ENCODE measurements around the gene CUTA. TPM values are rescaled to one million over a fixed set of nuclear protein-coding genes. Genes with fewer than 3 reads are reported as not detected.

CUTA gene
- total and polyA plus RNA-seq, 2 of the 13 experiments (the other 11 are each of a cell fraction or from before 2014, with no cell fraction given): 170 to 180 TPM

DNA sequence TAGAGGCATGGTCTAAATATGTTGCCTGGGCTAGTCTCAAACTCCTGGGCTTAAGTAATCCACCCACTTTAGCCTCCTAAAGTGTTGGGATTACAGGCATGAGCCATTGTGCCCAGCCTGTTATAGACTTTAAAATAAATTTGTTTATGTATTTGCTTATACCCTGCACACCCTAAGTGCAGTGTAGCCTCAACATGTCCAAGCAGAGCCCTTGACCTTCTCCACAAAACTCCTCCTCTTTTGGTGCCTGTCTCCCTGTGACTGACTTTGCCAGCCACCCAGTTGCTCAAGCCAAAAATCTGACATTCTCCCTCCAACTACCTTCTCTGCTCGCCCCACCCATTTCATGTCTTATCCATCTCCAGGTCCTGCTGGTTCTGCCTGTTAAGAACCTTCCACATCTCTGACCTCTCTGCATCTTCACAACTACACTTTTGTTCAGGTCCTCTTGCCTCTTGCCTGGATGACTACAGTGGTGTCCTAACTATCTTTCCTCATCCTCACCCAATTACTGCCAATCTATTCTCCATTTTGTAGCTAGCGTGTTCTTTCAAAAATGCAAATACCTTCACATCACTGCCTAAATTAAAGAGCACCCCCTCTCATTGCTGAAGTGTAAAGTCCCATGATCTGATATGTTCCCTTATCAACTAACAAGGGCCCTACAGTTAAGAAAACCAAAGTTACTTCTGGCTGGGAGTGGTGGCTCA, 37.5 kb downstream of the CUTA start:
- H3K4me2 ChIP-seq (ENCODE audit: low read depth, low read length): no peak overlapping the region
- no peak for FAIRE-seq
- CTCF ChIA-PET (ENCODE audit: low intra/inter-chr PET ratio, low total read pairs): no interaction called here
- no peak for TF ChIP-seq RCOR2 (CRISPR knock-in tag; IDR thresholded peaks at IDR 0.05)
- TF ChIP-seq, protein P1, sequence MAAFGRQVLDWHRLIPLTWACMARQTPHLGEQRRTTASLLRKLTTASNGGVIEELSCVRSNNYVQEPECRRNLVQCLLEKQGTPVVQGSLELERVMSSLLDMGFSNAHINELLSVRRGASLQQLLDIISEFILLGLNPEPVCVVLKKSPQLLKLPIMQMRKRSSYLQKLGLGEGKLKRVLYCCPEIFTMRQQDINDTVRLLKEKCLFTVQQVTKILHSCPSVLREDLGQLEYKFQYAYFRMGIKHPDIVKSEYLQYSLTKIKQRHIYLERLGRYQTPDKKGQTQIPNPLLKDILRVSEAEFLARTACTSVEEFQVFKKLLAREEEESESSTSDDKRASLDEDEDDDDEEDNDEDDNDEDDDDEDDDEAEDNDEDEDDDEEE (CRISPR knock-in tag; IDR thresholded peaks at IDR 0.05): no peak
- TF ChIP-seq, protein P2, sequence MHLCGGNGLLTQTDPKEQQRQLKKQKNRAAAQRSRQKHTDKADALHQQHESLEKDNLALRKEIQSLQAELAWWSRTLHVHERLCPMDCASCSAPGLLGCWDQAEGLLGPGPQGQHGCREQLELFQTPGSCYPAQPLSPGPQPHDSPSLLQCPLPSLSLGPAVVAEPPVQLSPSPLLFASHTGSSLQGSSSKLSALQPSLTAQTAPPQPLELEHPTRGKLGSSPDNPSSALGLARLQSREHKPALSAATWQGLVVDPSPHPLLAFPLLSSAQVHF (CRISPR knock-in tag; IDR thresholded peaks at IDR 0.05): no peak
- no peak for TF ChIP-seq ZNF772 (CRISPR knock-in tag; IDR thresholded peaks at IDR 0.05)
- TF ChIP-seq KDM4B (CRISPR knock-in tag; IDR thresholded peaks at IDR 0.05): no peak
- TF ChIP-seq, protein P3, sequence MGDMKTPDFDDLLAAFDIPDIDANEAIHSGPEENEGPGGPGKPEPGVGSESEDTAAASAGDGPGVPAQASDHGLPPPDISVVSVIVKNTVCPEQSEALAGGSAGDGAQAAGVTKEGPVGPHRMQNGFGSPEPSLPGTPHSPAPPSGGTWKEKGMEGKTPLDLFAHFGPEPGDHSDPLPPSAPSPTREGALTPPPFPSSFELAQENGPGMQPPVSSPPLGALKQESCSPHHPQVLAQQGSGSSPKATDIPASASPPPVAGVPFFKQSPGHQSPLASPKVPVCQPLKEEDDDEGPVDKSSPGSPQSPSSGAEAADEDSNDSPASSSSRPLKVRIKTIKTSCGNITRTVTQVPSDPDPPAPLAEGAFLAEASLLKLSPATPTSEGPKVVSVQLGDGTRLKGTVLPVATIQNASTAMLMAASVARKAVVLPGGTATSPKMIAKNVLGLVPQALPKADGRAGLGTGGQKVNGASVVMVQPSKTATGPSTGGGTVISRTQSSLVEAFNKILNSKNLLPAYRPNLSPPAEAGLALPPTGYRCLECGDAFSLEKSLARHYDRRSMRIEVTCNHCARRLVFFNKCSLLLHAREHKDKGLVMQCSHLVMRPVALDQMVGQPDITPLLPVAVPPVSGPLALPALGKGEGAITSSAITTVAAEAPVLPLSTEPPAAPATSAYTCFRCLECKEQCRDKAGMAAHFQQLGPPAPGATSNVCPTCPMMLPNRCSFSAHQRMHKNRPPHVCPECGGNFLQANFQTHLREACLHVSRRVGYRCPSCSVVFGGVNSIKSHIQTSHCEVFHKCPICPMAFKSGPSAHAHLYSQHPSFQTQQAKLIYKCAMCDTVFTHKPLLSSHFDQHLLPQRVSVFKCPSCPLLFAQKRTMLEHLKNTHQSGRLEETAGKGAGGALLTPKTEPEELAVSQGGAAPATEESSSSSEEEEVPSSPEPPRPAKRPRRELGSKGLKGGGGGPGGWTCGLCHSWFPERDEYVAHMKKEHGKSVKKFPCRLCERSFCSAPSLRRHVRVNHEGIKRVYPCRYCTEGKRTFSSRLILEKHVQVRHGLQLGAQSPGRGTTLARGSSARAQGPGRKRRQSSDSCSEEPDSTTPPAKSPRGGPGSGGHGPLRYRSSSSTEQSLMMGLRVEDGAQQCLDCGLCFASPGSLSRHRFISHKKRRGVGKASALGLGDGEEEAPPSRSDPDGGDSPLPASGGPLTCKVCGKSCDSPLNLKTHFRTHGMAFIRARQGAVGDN (CRISPR knock-in tag; IDR thresholded peaks at IDR 0.05): no peak
- no peak for TF ChIP-seq ZNF879 (CRISPR knock-in tag; IDR thresholded peaks at IDR 0.05)
- TF ChIP-seq, protein P4, sequence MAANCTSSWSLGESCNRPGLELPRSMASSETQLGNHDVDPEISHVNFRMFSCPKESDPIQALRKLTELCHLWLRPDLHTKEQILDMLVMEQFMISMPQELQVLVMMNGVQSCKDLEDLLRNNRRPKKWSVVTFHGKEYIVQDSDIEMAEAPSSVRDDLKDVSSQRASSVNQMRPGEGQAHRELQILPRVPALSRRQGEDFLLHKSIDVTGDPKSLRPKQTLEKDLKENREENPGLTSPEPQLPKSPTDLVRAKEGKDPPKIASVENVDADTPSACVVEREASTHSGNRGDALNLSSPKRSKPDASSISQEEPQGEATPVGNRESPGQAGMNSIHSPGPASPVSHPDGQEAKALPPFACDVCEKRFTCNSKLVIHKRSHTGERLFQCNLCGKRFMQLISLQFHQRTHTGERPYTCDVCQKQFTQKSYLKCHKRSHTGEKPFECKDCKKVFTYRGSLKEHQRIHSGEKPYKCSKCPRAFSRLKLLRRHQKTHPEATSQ (CRISPR knock-in tag; IDR thresholded peaks at IDR 0.05; ENCODE audit: borderline replicate concordance): no peak
- TF ChIP-seq, protein P5, sequence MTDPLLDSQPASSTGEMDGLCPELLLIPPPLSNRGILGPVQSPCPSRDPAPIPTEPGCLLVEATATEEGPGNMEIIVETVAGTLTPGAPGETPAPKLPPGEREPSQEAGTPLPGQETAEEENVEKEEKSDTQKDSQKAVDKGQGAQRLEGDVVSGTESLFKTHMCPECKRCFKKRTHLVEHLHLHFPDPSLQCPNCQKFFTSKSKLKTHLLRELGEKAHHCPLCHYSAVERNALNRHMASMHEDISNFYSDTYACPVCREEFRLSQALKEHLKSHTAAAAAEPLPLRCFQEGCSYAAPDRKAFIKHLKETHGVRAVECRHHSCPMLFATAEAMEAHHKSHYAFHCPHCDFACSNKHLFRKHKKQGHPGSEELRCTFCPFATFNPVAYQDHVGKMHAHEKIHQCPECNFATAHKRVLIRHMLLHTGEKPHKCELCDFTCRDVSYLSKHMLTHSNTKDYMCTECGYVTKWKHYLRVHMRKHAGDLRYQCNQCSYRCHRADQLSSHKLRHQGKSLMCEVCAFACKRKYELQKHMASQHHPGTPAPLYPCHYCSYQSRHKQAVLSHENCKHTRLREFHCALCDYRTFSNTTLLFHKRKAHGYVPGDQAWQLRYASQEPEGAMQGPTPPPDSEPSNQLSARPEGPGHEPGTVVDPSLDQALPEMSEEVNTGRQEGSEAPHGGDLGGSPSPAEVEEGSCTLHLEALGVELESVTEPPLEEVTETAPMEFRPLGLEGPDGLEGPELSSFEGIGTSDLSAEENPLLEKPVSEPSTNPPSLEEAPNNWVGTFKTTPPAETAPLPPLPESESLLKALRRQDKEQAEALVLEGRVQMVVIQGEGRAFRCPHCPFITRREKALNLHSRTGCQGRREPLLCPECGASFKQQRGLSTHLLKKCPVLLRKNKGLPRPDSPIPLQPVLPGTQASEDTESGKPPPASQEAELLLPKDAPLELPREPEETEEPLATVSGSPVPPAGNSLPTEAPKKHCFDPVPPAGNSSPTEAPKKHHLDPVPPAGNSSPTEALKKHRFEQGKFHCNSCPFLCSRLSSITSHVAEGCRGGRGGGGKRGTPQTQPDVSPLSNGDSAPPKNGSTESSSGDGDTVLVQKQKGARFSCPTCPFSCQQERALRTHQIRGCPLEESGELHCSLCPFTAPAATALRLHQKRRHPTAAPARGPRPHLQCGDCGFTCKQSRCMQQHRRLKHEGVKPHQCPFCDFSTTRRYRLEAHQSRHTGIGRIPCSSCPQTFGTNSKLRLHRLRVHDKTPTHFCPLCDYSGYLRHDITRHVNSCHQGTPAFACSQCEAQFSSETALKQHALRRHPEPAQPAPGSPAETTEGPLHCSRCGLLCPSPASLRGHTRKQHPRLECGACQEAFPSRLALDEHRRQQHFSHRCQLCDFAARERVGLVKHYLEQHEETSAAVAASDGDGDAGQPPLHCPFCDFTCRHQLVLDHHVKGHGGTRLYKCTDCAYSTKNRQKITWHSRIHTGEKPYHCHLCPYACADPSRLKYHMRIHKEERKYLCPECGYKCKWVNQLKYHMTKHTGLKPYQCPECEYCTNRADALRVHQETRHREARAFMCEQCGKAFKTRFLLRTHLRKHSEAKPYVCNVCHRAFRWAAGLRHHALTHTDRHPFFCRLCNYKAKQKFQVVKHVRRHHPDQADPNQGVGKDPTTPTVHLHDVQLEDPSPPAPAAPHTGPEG (CRISPR knock-in tag; IDR thresholded peaks at IDR 0.05): no peak

More for the DNA sequence above, 37.5 kb downstream of the CUTA start:
- no TSS peak for BruUV-seq (replicated peaks)
- no peak overlapping the region for H3K4me3 ChIP-seq (replicated peaks in 1 of 3; ENCODE audit: insufficient read depth in 1 of 3, low read depth in 2 of 3, low read length in 3 of 3)
- DNase-seq (ENCODE audit: low spot score): no peak
- no peaks in the 10 kb centered on the region for H3K27me3 ChIP-seq (ENCODE audit: control insufficient read depth in 1 of 2, insufficient read depth in 2 of 2, low read length in 2 of 2)
- peaks cover 13% of the 10 kb centered on the region for H3K4me1 ChIP-seq (ENCODE audit: insufficient read depth, low read length)
- H3K9me3 ChIP-seq (ENCODE audit: low read length): no peaks in the 10 kb centered on the region
- in situ Hi-C loops (cut with HindIII; ENCODE audit: extremely low pct_ligation_motif_present, low pct_unique_long_range_greater_than_20kb) (no loop called here), intact Hi-C loops (cut with micrococcal nuclease; ENCODE audit: unreplicated experiment) (no loop called here)
- no peaks in the 10 kb centered on the region for H3K36me3 ChIP-seq (replicated peaks in 1 of 2; ENCODE audit: control insufficient read depth in 1 of 2, insufficient read depth in 2 of 2, low read length in 2 of 2)
- ATAC-seq: no peak
- POLR2A ChIA-PET: no interaction called here
- H2AFZ ChIP-seq (ENCODE audit: low read length): no peak overlapping the region
- no peak overlapping the region for H3K9ac ChIP-seq (ENCODE audit: insufficient read depth, low read depth, low read length)
- no peaks in the 10 kb centered on the region for H4K20me1 ChIP-seq (ENCODE audit: insufficient read depth, low read length)
- H3K79me2 ChIP-seq (ENCODE audit: insufficient read depth, low read length): no peaks in the 10 kb centered on the region
- 51% methylated on average over 2 of the region's 2 CpGs for WGBS (ENCODE audit: low lambda C conversion rate)
- no peak overlapping the region for H3K27ac ChIP-seq (ENCODE audit: extremely low read length, insufficient read depth, low read length)

All from HepG2 (cell line).